HEK293 (cell line): ENCODE results near the gene SLC39A11.

Experiments
- CTCF ChIA-PET: fragments of 350-600 bp; formaldehyde crosslinking; extraction: SDS; loops from one replicate; lab custom pipeline; 2021; ENCODE audit warnings: antibody characterized with exemption; lab: Yijun Ruan, JAX
- POLR2A ChIA-PET: fragments of 300-600 bp; formaldehyde crosslinking; extraction: SDS; loops from one replicate; lab custom pipeline; 2020; ENCODE audit warnings: antibody characterized with exemption, inconsistent platforms; lab: Yijun Ruan, JAX
- H3K27ac ChIP-seq: fragments of 200-500 bp; sonication (Bioruptor generic); 2 replicates; pipeline ENCODE4 v1.5.1; 2014; ENCODE audit warnings: low read depth, low read length, control low read depth, inconsistent platforms; ENCODE audit errors: extremely low read depth
- H3K36me3 ChIP-seq, 2 experiments: fragments of 200-500 bp in 1 of 2; sonication (Bioruptor generic) in 1 of 2; 1 replicate in 1 of 2; 2 replicates in 1 of 2; pipeline ENCODE4 v1.5.1; 2014 to 2017; ENCODE audit warnings: inconsistent platforms in 2 of 2, low read length in 2 of 2; ENCODE audit not compliant: control insufficient read depth in 2 of 2, insufficient read depth in 1 of 2
- H3K4me1 ChIP-seq: fragments of 200-500 bp; sonication (Bioruptor generic); 2 replicates; pipeline ENCODE4 v1.5.1; 2014; ENCODE audit warnings: mild to moderate bottlenecking, low read length, inconsistent platforms; ENCODE audit not compliant: control insufficient read depth, insufficient read depth
- H3K4me3 ChIP-seq: 2 replicates; pipeline ENCODE4 v1.5.1; 2011; ENCODE audit warnings: low read depth, mild to moderate bottlenecking, control low read depth, low read length, moderate library complexity
- H3K9me3 ChIP-seq: fragments of 200-500 bp; sonication (Bioruptor generic); 2 replicates; pipeline ENCODE4 v1.5.1; 2014; ENCODE audit warnings: low read depth, low read length, inconsistent platforms; ENCODE audit not compliant: control insufficient read depth, insufficient read depth
- FEZF1 ChIP-seq: fragments of 450-650 bp; formaldehyde crosslinking; IDR thresholded peaks from 2 replicates; pipeline ENCODE4 v1.5.1; 2016; ENCODE audit warnings: missing biosample characterization, missing genetic modification characterization
- HIC1 ChIP-seq: fragments of 450-650 bp; formaldehyde crosslinking; IDR thresholded peaks from 2 replicates; pipeline ENCODE4 v1.5.1; 2016; ENCODE audit warnings: missing biosample characterization, missing genetic modification characterization
- HOXC10 ChIP-seq: sonication (generic); formaldehyde crosslinking; IDR thresholded peaks from 2 replicates; pipeline ENCODE4 v1.8.1; 2023; ENCODE audit warnings: mild to moderate bottlenecking, missing genetic modification reagents
- KLF10 ChIP-seq: fragments of 450-650 bp; IDR thresholded peaks from 2 replicates; pipeline ENCODE4 v1.5.1; 2018; ENCODE audit warnings: missing biosample characterization, mild to moderate bottlenecking, missing genetic modification characterization
- ZBTB10 ChIP-seq: fragments of 450-650 bp; formaldehyde crosslinking; IDR thresholded peaks from 2 replicates; pipeline ENCODE4 v1.5.1; 2016; ENCODE audit warnings: missing biosample characterization, missing genetic modification characterization
- ZBTB26 ChIP-seq: fragments of 450-650 bp; formaldehyde crosslinking; optimal IDR thresholded peaks from 2 replicates; pipeline ENCODE3; 2016; ENCODE audit warnings: missing biosample characterization, mild to moderate bottlenecking, missing genetic modification characterization
- ZBTB49 ChIP-seq: fragments of 450-650 bp; formaldehyde crosslinking; IDR thresholded peaks from 2 replicates; pipeline ENCODE4 v1.5.1; 2016; ENCODE audit warnings: missing biosample characterization, missing genetic modification characterization, low read depth
- ZFP3 ChIP-seq: fragments of 450-650 bp; formaldehyde crosslinking; IDR thresholded peaks from 2 replicates; pipeline ENCODE4 v1.5.1; 2016; ENCODE audit warnings: low read depth, missing biosample characterization, missing genetic modification characterization
- ZNF155 ChIP-seq: fragments of 450-650 bp; formaldehyde crosslinking; IDR thresholded peaks from 2 replicates; pipeline ENCODE4 v1.5.1; 2016; ENCODE audit warnings: missing biosample characterization, missing genetic modification characterization
- ZNF18 ChIP-seq: fragments of 450-650 bp; formaldehyde crosslinking; IDR thresholded peaks from 2 replicates; pipeline ENCODE4 v1.5.1; 2016; ENCODE audit warnings: missing biosample characterization, missing genetic modification characterization
- ZNF221 ChIP-seq: fragments of 450-650 bp; formaldehyde crosslinking; IDR thresholded peaks from 2 replicates; pipeline ENCODE4 v1.5.1; 2017; ENCODE audit warnings: missing biosample characterization, missing genetic modification characterization, borderline replicate concordance
- ZNF354C ChIP-seq: fragments of 450-650 bp; formaldehyde crosslinking; IDR thresholded peaks from 2 replicates; pipeline ENCODE4 v1.5.1; 2016; ENCODE audit warnings: missing biosample characterization, missing genetic modification characterization, low read depth, borderline replicate concordance
- ZNF362 ChIP-seq: fragments of 450-650 bp; formaldehyde crosslinking; IDR thresholded peaks from 2 replicates; pipeline ENCODE4 v1.5.1; 2016; ENCODE audit warnings: missing biosample characterization, missing genetic modification characterization
- ZNF433 ChIP-seq: fragments of 450-650 bp; formaldehyde crosslinking; IDR thresholded peaks from 2 replicates; pipeline ENCODE4 v1.5.1; 2016; ENCODE audit warnings: missing biosample characterization, missing genetic modification characterization, low read depth
- ZNF449 ChIP-seq: fragments of 450-650 bp; formaldehyde crosslinking; IDR thresholded peaks from 2 replicates; pipeline ENCODE4 v1.5.1; 2017; ENCODE audit warnings: missing biosample characterization, mild to moderate bottlenecking, missing genetic modification characterization, moderate library complexity
- ZNF510 ChIP-seq: fragments of 450-650 bp; formaldehyde crosslinking; IDR thresholded peaks from 2 replicates; pipeline ENCODE4 v1.5.1; 2018; ENCODE audit warnings: mild to moderate bottlenecking, missing genetic modification characterization, missing biosample characterization; ENCODE audit not compliant: insufficient replicate concordance
- ZNF670 ChIP-seq: fragments of 450-650 bp; formaldehyde crosslinking; IDR thresholded peaks from 2 replicates; pipeline ENCODE4 v1.5.1; 2016; ENCODE audit warnings: missing biosample characterization, missing genetic modification characterization, low read depth
- ZNF704 ChIP-seq: fragments of 450-650 bp; formaldehyde crosslinking; IDR thresholded peaks from 2 replicates; pipeline ENCODE4 v1.5.1; 2016; ENCODE audit warnings: missing biosample characterization, missing genetic modification characterization
- ZNF792 ChIP-seq: fragments of 450-650 bp; formaldehyde crosslinking; IDR thresholded peaks from 2 replicates; pipeline ENCODE4 v1.5.1; 2016; ENCODE audit warnings: missing biosample characterization, missing genetic modification characterization

Gene SLC39A11

GRCh38 chr17:72672729-72673128 lies 419.8 kb downstream of the SLC39A11 start:
- ChIA-PET CTCF (interaction anchor here (1.6 to 3.3 kb wide), 2 partner anchors 26 to 115 kb away, joined by 3 to 11 read pairs; no protein-coding TSS in a partner anchor), POLR2A (no interaction called here)
- H3K27ac ChIP-seq, result no peak overlapping the region

GRCh38 chr17:72671016-72671415 lies 421.5 kb downstream of the SLC39A11 start:
- POLR2A ChIA-PET, result interaction anchor here (1.7 kb wide), 1 partner anchor 13 kb away, joined by 4 read pairs; no protein-coding TSS in a partner anchor
- Histone ChIP-seq H3K4me3 (no peak overlapping the region), H3K27ac (no peak overlapping the region), H3K4me1 (no peaks in the 10 kb centered on the region), H3K9me3 (no peaks in the 10 kb centered on the region), H3K36me3 (no peaks in the 10 kb centered on the region)
- CTCF ChIA-PET, result interaction anchor here (0.8 to 3.3 kb wide), 3 partner anchors 10 to 113 kb away, joined by 3 to 11 read pairs (median 3); no protein-coding TSS in a partner anchor
- no peak for TF ChIP-seq ZFP3
- TF ChIP-seq ZNF18 (tag by site-specific recombination), result no peak
- TF ChIP-seq ZNF155 (tag by site-specific recombination), result no peak
- no peak for TF ChIP-seq ZNF362 (tag by site-specific recombination)
- TF ChIP-seq ZNF510 (tag by site-specific recombination), result no peak
- TF ChIP-seq ZBTB49 (tag by site-specific recombination), result no peak
- no peak for TF ChIP-seq ZNF354C
- no peak for TF ChIP-seq FEZF1 (tag by site-specific recombination)
- TF ChIP-seq ZNF433 (tag by site-specific recombination), result no peak
- no peak for TF ChIP-seq ZNF792 (tag by site-specific recombination)
- no peak for TF ChIP-seq ZNF221 (tag by site-specific recombination)
- no peak for TF ChIP-seq ZBTB26 (tag by site-specific recombination)
- TF ChIP-seq ZNF449 (tag by site-specific recombination), result no peak
- no peak for TF ChIP-seq ZBTB10 (tag by site-specific recombination)
- TF ChIP-seq HIC1 (tag by site-specific recombination), result no peak

More at GRCh38 chr17:72672729-72673128, 419.8 kb downstream of the SLC39A11 start:
- H3K9me3 ChIP-seq, result no peaks in the 10 kb centered on the region
- no peaks in the 10 kb centered on the region; the same call in 1 of the 2 replicates for H3K4me1 ChIP-seq
- H3K36me3 ChIP-seq, result no peaks in the 10 kb centered on the region
- no peak overlapping the region for H3K4me3 ChIP-seq
- TF ChIP-seq ZNF704 (tag by site-specific recombination), result no peak
- no peak for TF ChIP-seq ZNF510 (tag by site-specific recombination)
- no peak for TF ChIP-seq HOXC10 (CRISPR knock-in tag)
- TF ChIP-seq ZNF670, result no peak
- no peak for TF ChIP-seq KLF10 (tag by site-specific recombination)
